IPS DF 6.9 (cell line): ENCODE results near the gene NTHL1.
"Not testable (repeated sequence)": the region's sequence is repeated elsewhere in the genome, so short reads cannot be mapped to it uniquely, and the experiment has no call there.

Experiments
- DNase-seq: peaks from one replicate; pipeline ENCODE4 v3.0.0-alpha.2; 2013; ENCODE audit warnings: low read depth, low spot score
- H3K27ac ChIP-seq: one replicate; pipeline ENCODE4 v1.5.1; 2013; ENCODE audit warnings: low read length, control low read depth
- H3K27me3 ChIP-seq: 2 replicates; pipeline ENCODE4 v1.6.1; 2013; ENCODE audit warnings: mild to moderate bottlenecking, low read length; ENCODE audit not compliant: control insufficient read depth, insufficient read depth
- H3K36me3 ChIP-seq: 2 replicates; pipeline ENCODE4 v1.6.1; 2013; ENCODE audit warnings: low read length; ENCODE audit not compliant: control insufficient read depth, insufficient read depth
- H3K4me1 ChIP-seq: 2 replicates; pipeline ENCODE4 v1.6.1; 2013; ENCODE audit warnings: low read length; ENCODE audit not compliant: control insufficient read depth, insufficient read depth
- H3K4me3 ChIP-seq: 2 replicates; pipeline ENCODE4 v1.5.1; 2013; ENCODE audit warnings: mild to moderate bottlenecking, low read length
- H3K9me3 ChIP-seq: 2 replicates; pipeline ENCODE4 v1.6.1; 2013; ENCODE audit warnings: low read length, inconsistent platforms; ENCODE audit not compliant: control insufficient read depth, insufficient read depth
- WGBS: extraction: QIAGEN DNeasy Blood & Tissue Kit; methylation state at CpG from one replicate; pipeline ENCODE4 v1.1.7; 2013; ENCODE audit warnings: mixed read lengths, missing lambda C conversion rate; ENCODE audit not compliant: insufficient read length, insufficient coverage; 5-methylcytosine and 5-hydroxymethylcytosine counted together

The NTHL1 gene

DNA sequence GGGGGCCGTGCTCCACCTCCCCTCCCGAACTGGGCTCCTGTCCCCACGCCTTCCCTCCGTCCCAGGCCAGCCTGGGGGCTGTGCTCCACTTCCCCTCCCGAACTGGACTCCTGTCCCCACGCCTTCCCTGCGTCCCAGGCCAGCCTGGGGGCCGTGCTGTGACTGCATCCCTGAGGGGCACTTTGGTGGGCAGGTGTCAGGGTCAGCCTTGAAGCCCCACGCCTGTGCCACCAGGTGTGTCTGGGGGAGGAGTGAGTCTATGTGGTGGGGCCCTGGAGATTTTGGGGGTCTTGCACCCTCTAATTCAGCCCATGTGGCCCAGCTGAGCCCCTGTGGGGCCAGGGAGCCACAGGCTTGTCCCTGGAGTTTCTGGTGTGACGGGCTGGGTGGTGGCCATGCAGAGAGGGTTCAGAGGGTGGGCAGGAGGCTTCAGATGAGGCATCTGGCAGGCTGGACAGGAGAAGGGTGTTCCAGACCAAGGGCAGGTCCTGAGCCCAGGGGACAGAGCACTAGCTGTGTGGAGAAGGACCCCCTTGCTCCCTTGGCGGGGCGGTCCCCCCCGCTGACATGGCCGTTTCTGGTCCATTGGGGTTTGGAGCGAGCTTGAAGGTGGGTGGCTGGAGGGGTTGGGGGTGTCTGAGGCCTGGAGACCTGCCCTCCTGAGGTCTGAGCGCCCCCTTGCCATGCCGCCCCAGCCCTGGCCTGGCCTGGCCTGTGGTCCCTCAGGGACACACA is 12.8 kb downstream of the NTHL1 start:
- Histone ChIP-seq H3K4me3 (no peak overlapping the region), H3K27me3 (no peaks in the 10 kb centered on the region), H3K9me3 (no peaks in the 10 kb centered on the region), H3K36me3 (no peaks in the 10 kb centered on the region; the same call in 1 of the 2 replicates), H3K27ac (no peak overlapping the region), H3K4me1 (peaks cover 4% of the 10 kb centered on the region; the same call in 1 of the 2 replicates)
- DNase-seq = no peak
- no CpG with 5 or more reads among the region's 17 CpGs for WGBS

DNA sequence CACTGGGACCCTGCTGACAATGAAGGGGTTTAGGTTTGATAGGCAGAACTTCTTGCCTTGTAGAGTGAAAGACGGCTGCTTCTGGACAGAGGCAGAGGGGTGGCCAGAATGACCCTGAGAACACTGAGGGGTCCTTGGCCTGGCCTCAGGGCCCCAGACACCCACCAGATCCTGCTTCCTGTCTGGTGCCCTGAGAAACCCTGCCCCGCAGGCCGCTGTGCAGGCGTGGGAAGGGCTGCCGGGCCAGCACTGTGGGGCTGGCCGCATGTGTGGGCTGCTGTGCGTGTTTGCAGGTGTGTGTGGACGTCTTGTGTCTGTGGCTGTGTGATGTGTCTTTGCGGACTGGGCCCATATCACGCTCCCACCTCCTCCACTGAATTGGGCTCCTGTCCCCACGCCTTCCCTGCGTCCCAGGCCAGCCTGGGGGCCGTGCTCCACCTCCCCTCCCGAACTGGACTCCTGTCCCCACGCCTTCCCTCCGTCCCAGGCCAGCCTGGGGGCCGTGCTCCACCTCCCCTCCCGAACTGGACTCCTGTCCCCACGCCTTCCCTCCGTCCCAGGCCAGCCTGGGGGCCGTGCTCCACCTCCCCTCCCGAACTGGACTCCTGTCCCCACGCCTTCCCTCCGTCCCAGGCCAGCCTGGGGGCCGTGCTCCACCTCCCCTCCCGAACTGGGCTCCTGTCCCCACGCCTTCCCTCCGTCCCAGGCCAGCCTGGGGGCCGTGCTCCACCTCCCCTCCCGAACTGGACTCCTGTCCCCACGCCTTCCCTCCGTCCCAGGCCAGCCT is 13.5 kb downstream of the NTHL1 start:
- no CpG with 5 or more reads among the region's 32 CpGs for WGBS
- not testable (repeated sequence) for H3K27ac ChIP-seq, H3K36me3 ChIP-seq, H3K9me3 ChIP-seq, DNase-seq, H3K27me3 ChIP-seq, H3K4me3 ChIP-seq, H3K4me1 ChIP-seq

DNA sequence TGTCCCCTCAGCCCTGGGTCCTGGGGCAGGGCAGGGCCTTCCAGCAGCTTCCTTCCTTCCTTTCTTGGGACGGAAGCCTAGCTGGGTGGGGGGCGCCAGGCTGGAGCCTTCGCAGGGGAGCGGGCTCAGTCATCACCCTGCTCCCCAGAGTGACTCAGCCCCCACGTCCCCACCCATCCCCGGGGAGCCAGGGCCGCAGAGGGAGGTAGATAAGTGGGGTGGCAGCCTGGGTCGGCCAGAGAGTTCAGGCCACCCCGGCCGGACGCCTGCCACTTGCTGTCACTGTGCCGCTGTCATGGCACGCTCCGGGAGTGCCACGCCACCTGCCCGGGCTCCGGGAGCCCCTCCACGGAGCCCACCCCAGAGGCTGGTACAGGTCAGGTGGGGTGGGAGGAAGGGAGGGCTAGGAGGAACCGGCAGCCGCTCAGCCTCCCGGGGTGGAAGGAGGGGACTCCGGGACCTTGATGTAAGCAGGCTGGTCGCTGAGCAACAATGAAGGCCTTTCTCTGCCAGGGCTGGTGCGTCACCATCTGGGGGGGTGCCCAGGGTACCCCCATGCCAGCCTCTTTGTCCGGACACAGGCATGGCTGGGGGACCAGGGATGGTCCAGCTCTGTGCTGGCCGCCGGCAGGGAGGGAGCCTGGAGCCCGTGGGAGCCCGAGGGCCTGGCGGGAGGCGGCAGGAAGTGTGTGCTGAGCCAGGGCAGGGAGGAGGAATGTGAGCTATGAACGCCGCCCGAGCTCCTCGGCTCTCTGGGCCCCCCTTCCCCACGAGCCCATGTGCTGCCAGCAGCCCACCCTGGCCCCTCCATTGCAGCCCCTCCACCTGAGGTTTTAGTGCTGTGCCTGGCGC is 14.4 kb downstream of the NTHL1 start:
- H3K4me3 ChIP-seq = no peak overlapping the region
- peaks cover 4% of the 10 kb centered on the region; the same call in 1 of the 2 replicates for H3K4me1 ChIP-seq
- H3K27ac ChIP-seq = no peak overlapping the region
- no peak for DNase-seq
- no CpG with 5 or more reads among the region's 37 CpGs for WGBS
- no peaks in the 10 kb centered on the region for H3K27me3 ChIP-seq
- no peaks in the 10 kb centered on the region for H3K9me3 ChIP-seq
- H3K36me3 ChIP-seq = no peaks in the 10 kb centered on the region; the same call in 1 of the 2 replicates

DNA sequence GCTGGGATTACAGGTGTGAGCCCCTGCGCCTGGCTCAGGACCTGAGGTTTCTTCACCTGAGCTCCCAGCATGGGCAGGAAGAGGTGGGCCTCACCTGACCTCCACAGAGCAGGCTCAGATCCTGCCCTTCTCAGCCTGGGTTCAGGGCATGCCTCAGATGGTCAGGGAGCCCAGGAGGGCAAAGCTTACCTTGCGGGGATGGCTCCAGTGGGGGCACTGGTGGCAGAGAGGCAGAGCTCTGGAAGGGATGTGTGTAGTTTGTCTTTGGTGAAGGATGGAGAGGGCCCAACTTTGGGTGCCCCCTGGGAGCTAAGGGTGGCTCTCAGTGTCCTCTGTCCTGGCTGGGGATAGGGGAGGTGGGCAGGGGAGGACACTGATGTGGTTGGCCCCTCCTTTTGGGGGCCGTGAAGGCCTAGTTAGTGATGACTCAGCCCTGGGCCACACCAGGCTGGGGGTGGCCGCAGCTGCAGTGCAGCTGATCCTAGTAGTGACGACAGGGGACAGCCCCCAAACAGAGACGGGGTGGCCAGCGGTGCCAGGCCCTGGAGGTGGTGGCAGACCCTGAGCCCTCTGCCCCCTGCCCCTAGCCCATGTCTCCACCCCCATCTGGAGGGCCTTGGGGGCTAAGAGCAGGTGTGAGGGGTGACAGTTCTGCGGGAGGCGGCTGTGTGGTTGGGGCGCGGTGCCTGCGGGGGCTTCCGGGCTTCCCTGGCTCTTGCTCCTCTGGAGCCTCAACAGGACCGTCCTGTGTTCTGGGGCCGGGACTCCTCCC is 15.2 kb downstream of the NTHL1 start:
- DNase-seq = no peak
- Histone ChIP-seq H3K36me3 (no peaks in the 10 kb centered on the region; the same call in 1 of the 2 replicates), H3K4me1 (peaks cover 6% of the 10 kb centered on the region), H3K27ac (no peak overlapping the region), H3K4me3 (no peak overlapping the region), H3K9me3 (no peaks in the 10 kb centered on the region), H3K27me3 (peaks cover 1% of the 10 kb centered on the region; the same call in 1 of the 2 replicates)
- no CpG with 5 or more reads among the region's 15 CpGs for WGBS

- Histone ChIP-seq H3K27ac (no peak overlapping the region), H3K9me3 (no peaks in the 10 kb centered on the region), H3K4me1 (peaks cover 7% of the 10 kb centered on the region), H3K36me3 (no peaks in the 10 kb centered on the region), H3K27me3 (peaks cover 3% of the 10 kb centered on the region; the same call in 1 of the 2 replicates), H3K4me3 (no peak overlapping the region)
- DNase-seq = no peak
- WGBS = no CpG with 5 or more reads among the region's 11 CpGs
Measured at GRCh38 chr16:2031081-2031577, 16.5 kb downstream of the NTHL1 start.

DNA sequence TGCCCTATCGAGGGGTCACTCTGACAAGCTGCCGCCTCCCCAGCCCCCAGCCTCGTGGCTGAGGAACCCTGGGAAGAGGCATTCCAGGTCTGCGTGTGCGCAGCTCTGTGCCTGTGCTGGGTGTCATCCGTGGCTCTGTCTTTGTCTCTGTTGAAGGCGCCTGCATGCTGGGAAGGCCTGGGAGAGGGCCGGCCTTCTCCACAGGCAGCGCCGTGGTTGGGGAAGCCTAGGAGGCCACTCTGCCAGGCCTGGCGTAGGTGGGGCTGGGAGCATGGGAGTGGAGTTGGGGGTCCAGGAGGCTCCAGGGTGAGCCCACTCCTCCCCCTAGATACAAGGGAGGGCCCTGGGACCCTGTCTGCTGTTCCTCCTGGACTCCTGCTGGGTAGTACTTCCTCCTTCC is 17.6 kb downstream of the NTHL1 start:
- DNase-seq = no peak
- Histone ChIP-seq H3K9me3 (no peaks in the 10 kb centered on the region), H3K36me3 (no peaks in the 10 kb centered on the region), H3K27ac (no peak overlapping the region), H3K4me3 (no peak overlapping the region), H3K4me1 (peaks cover 5% of the 10 kb centered on the region), H3K27me3 (peaks cover 3% of the 10 kb centered on the region; the same call in 1 of the 2 replicates)
- WGBS = no CpG with 5 or more reads among the region's 11 CpGs

GRCh38 chr16:2029350-2029749 is 18.3 kb downstream of the NTHL1 start:
- no peaks in the 10 kb centered on the region for H3K36me3 ChIP-seq
- no peak overlapping the region for H3K4me3 ChIP-seq
- peaks cover 3% of the 10 kb centered on the region; the same call in 1 of the 2 replicates for H3K27me3 ChIP-seq
- H3K9me3 ChIP-seq = no peaks in the 10 kb centered on the region
- no peak overlapping the region for H3K27ac ChIP-seq
- WGBS = no CpG with 5 or more reads among the region's 22 CpGs
- peaks cover 5% of the 10 kb centered on the region for H3K4me1 ChIP-seq
- no peak for DNase-seq

GRCh38 chr16:2028620-2029220 is 18.9 kb downstream of the NTHL1 start:
- Histone ChIP-seq H3K27me3 (peaks cover 3% of the 10 kb centered on the region; the same call in 1 of the 2 replicates), H3K27ac (no peak overlapping the region), H3K9me3 (no peaks in the 10 kb centered on the region), H3K36me3 (no peaks in the 10 kb centered on the region), H3K4me1 (peaks cover 5% of the 10 kb centered on the region), H3K4me3 (no peak overlapping the region)
- DNase-seq = no peak
- WGBS = no CpG with 5 or more reads among the region's 18 CpGs

DNA sequence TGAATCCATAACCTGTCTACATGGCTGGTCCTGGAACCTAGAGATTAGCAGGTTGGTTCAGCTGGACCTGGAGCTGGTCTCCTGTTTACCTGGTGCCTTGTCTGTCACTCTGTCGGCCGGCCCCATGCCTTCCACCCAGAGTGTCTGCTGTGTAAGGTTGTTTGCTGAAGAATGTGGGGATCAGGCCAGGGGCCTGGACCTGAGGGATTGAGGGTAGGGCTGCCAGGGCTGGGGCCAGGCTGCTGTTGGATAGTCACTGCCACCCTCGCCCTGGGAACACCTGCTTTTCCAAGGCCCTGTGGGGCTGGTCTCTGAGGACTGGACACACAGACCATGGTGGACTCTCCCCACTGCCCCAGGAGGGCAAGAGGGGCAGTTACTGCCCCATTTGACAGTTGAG is 19.5 kb downstream of the NTHL1 start:
- Histone ChIP-seq H3K36me3 (no peaks in the 10 kb centered on the region), H3K27ac (no peak overlapping the region), H3K4me3 (no peak overlapping the region), H3K27me3 (peaks cover 3% of the 10 kb centered on the region; the same call in 1 of the 2 replicates), H3K9me3 (no peaks in the 10 kb centered on the region), H3K4me1 (peaks cover 5% of the 10 kb centered on the region)
- WGBS = no CpG with 5 or more reads among the region's 3 CpGs
- DNase-seq = no peak
